Hematopoietic multipotent progenitor cell treated with erythropoietin and hydrocortisone succinate and interleukin-3 and kit ligand, for 6 days (in vitro differentiated cells): ENCODE data around the gene SIL1.
A peak's percentile ranks its signal among the peaks of the same experiment; 100 is the strongest.
"Not testable (repeated sequence)": the region's sequence is repeated elsewhere in the genome, so short reads cannot be mapped to it uniquely, and the experiment has no call there.

ENCODE experiments used
- DNase-seq: peaks from one replicate; pipeline ENCODE4 v3.0.0-alpha.2; 2015

SIL1 gene

DNA sequence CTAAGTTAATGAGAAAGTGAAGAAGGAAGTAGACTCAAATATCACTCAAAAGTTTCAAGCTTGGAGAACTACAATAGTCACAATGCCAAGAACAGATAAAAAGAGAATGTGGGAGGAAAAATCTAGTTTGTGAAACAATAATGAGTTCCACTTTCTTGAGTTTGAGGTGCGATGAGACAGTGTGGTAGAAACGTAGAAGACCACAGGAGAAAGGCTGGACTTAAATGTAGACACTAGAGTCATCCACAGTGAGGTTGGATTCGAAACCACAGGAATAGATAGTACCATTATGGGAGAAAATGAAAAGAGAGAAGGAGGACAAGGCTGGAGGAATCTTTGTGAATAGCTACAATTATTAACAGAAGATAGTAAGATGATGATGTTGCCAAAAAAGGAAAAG is 182.0 kb downstream of the SIL1 start:
- no peak for DNase-seq

GRCh38 chr5:139014726-139015125 is 183.4 kb downstream of the SIL1 start:
- no peak for DNase-seq

GRCh38 chr5:139012176-139012575 is 186.0 kb downstream of the SIL1 start:
- no peak for DNase-seq

GRCh38 chr5:139011156-139011555 is 187.0 kb downstream of the SIL1 start:
- not testable (repeated sequence) for DNase-seq

DNA sequence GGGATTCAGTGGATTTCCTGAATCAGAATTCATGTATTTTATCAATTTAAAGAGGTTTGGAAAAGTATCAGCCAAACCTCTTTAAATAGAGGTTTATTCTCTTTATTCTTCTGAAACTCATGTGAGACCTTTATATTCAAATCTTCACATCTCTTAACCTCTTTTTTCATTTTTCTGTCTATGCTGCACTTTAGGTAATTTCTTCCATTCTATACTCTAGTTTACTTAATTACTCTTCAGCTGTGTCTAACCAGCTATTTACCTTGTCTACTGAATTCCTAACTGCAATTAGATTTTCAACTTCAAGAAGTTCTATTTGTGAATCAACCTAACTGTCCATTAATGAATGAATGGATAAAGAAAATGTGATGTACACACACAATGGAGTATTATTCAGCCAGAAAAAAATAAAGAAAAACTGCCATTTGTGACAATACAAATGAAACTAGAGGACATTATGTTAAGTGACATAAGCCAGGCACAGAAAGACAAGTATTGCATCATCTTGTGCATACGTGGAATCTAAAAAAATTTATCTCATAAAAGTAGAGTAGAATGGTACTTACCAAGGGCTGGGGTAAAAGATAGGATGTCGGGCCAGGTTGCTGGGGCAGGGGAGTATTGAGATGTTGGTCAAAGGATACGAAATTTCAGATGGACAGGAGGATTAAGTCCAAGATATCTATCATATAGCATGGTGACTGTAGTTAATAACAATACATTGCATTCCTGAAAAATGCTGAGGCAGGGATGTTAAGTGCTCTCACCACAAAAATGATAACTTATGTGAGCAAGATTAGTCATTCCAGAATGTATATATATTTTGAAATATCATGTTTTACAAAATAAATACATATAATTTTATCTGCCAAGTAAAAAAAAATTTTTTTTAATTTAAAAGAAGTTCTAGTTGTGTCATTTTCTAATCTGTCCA is 193.5 kb downstream of the SIL1 start:
- no peak for DNase-seq

DNA sequence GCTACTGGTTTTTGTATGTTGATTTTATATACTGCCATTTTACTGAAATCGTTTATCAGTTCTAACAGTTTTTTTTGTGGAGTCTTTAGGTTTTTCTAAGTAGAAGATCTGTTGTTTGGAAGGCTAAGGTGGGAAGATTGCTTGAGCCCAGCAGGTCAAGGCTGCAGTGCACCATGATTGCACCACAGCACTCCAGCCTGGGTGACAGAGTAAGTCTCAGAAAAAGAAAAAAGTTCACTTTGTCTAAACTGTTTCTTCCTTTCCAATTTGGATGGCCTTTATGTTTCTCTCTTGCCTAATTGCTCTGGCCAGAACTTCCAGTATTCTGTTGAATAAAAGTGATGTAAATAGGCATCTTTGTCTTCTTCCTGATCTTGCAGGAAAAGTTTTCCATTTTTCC is 198.5 kb downstream of the SIL1 start:
- DNase-seq, result no peak

GRCh38 chr5:138998521-138998920 is 199.6 kb downstream of the SIL1 start:
- DNase-seq, result no peak

GRCh38 chr5:138996120-138996519 is 202.0 kb downstream of the SIL1 start:
- no peak for DNase-seq

DNA sequence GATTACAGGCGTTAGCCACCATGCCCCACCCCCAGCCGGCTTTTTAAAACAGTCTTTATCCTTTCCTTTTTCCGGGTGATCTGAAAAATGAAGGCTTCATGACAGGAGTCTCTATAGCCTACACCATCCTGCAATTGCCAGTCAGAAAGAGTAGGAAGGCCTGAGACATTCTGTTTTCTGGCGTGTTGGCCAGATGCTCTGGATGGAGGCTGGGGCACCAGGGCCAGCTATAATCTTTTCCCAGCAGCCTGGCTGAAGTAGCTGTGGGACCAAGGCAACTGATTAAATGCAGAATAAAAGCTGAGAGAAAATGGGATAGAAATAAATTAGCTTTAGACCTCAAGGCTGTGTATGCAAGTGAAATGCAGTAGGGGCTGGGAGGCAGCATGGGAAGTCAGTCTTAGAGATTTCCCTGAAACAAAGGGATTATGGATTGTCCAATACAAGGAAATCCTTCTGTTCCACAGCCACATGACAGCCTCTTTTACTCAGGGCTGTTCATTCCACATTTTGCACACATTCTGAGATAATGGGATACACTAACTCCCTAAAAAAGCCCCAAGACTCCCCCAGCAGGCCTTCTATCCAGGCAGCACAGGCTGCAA is 207.1 kb downstream of the SIL1 start:
- no peak for DNase-seq

GRCh38 chr5:138989720-138990119 is 208.4 kb downstream of the SIL1 start:
- DNase-seq, result no peak

DNA sequence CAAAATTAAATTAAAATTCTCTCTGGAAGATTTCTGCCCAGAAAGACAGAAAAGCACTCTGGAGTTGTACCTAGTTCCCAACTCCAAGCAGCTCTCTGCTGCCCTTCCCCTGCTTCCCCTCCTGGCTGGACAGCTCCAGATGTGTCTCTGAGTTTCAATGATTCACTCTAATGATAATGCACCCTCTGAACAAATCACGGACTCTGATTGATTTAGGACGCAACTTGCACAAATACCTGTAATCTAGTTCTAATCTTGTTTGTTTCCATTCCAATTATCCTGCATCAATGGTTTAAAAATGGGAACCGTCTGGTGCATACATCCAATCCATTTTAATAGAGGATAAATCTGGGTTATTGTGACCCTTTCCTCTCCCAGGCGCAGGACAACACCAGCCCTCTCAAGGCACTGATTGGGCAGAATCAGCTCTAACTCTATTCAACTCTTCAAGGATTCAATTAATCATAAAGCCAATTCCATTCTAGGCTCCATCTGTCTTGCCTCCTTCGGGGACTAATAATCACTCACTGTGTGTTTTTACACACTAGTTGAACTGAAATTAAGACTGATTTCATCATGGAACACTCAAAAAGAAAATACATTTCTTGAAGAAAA is 211.9 kb downstream of the SIL1 start:
- no peak for DNase-seq

GRCh38 chr5:138985683-138986082 is 212.5 kb downstream of the SIL1 start:
- DNase-seq, result no peak

GRCh38 chr5:138985256-138985655 is 212.9 kb downstream of the SIL1 start:
- no peak for DNase-seq

- DNase-seq, result no peak
Observed at GRCh38 chr5:138983984-138984383, 214.2 kb downstream of the SIL1 start.

- DNase-seq, result peak; percentile 72
Observed at GRCh38 chr5:138981586-138981985, 216.6 kb downstream of the SIL1 start.

DNA sequence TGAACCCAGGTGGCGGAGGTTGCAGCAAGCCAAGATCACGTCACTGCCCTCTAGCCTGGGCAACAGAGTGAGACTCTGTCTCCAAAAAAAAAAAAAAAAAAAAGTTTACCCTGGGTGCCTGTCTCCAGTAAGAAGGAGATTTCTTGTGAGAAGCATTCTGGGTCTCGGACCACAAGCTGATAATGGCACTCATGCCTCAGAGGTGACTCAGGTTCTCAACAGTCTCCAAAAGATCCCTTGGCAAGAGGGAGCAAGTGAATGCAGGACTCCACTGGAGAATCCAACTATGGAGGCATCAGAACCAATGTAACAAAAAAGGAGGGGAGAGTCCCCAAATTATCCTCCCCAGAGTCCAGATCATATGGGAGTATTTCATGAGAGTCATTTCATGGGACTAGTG is 217.0 kb downstream of the SIL1 start:
- peak; percentile 53 for DNase-seq

DNA sequence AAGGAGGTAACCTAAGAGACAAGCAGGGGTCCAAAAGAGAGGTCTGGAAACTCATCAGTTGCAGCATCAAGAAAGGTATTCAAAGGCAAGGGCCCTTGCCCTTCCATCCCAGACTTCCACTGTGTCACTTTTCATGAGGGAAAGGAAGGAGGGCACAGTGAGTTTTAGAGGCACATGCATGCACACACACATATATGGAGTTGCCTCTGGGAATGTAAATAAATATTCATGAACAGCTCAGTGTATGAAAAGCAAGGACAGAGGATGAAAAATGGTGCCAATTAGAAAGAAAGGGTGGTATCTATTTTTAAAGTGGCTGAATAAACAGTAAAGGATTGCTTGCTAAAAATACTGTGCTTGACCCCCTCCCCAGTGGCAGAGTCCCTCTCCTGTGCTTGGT is 217.7 kb downstream of the SIL1 start:
- DNase-seq, result no peak

DNA sequence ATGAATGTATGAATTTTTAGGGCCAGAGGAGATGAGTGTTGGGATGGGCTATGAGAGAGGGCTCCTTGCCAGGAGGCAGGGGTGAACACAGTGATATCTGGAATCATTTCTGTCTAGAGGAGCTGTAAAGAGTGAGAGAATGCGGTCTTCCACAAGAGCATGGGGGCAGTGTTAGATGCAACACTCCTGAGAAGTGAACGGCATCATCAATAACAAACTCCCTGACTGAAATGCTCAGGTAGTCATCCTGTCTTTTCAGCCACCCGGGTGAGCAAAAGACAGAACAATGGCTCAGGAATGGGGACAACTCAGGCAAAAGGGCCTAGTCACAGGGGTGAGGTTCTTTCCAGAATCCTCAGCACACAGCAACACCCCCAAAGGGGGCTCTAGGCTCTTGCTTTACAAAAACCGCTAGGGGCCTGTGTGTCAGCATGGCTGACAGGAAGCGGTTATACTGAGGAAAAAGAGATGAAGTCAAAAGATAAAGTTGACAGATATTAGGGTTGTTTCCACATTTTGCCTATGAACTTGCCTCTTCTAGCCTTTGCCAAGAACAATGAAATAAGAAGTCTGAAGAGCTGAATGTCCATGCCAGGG is 218.4 kb downstream of the SIL1 start:
- DNase-seq, result peak; percentile 76

GRCh38 chr5:138978581-138978980 is 219.6 kb downstream of the SIL1 start:
- DNase-seq, result peak; percentile 39

DNA sequence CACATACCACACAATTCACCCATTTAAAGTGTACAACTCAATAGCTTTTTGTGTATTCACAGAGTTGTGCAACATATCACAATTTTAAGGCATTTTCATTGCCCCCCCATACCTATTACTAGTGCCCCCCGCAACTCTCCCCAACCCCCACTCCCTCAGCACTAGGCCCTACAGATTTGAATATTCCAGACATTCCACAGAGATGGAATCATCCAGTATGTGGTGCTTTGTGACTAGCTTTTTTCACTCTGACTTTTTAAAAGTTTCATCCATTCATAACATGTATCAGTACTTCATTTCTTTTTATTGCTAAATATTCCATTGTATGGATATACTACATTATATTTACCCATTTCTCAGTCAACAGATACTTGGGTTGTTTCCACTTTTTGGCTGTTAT is 220.1 kb downstream of the SIL1 start:
- DNase-seq, result no peak

GRCh38 chr5:138975098-138975847 is 222.9 kb downstream of the SIL1 start:
- peak; percentile 53 for DNase-seq

DNA sequence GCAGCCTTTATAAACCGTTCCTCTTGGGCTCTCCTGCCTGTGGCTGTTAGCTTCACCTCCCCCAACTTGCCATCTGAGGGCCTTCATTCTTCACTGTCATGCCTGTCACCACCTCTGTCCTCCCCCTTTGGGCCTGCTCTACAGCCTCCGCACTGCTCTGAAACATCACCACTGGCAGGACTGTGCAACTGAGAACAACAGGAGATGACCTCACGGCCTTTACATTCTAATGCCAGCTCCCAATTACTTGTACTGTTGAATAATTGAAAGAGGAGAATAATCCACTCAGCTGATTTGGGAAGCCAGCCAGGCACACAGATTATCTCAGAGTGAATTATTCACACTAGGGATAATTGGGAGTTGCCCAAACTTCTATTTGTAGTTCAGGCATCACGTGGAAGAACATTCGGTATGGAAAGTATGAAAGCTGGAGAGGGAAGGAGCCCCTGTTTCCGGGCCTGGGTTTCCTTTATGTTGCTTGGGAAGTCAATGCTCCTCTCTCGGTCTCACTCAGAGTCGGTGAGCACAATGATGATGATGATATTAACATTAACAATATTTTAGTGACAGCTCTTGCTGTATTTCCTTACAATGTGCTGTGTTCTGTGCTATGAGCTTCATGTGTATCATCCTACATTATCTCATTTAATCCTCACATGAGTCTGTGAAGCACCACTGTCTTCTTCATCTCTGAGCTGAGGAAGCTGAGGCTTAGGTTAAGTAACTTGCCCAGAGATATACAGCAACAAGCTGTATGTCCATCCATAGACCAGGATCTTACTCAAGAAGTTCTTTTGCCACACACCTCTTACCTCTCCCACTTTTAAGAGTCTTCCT is 223.7 kb downstream of the SIL1 start:
- no peak for DNase-seq
